AG04450 (cell line): Measurements from ENCODE around the gene DAO. TPM values are rescaled to one million over a fixed set of nuclear protein-coding genes. Genes with fewer than 3 reads are reported as not detected.

Experiments
- CTCF ChIA-PET: fragments of 300-600, 350-600 bp; formaldehyde crosslinking; extraction: SDS; loops from one replicate; lab custom pipeline; 2022; ENCODE audit warnings: antibody characterized with exemption, inconsistent platforms; lab: Charles Lee
- POLR2A ChIA-PET: fragments of 350-600 bp; formaldehyde crosslinking; extraction: SDS; loops from one replicate; lab custom pipeline; 2021; ENCODE audit warnings: antibody characterized with exemption, inconsistent platforms; lab: Yijun Ruan, JAX
- DNase-seq: peaks from one replicate; pipeline ENCODE4 v3.0.0-alpha.2; 2011; ENCODE audit warnings: low read depth, low spot score
- H3K27ac ChIP-seq: one replicate; pipeline ENCODE4 v1.5.1; 2012; ENCODE audit warnings: low read depth, low read length, control low read depth
- H3K27me3 ChIP-seq: one replicate; pipeline ENCODE4 v1.6.0; 2012; ENCODE audit warnings: low read length; ENCODE audit not compliant: control insufficient read depth, insufficient read depth
- H3K4me3 ChIP-seq: 2 replicates; pipeline ENCODE4 v1.5.1; 2011; ENCODE audit warnings: mild to moderate bottlenecking, low read depth, low read length, control low read depth
- H3K9me3 ChIP-seq: 2 replicates; pipeline ENCODE4 v1.5.1; 2012; ENCODE audit warnings: low read length; ENCODE audit not compliant: control insufficient read depth, insufficient read depth
- CTCF ChIP-seq: IDR thresholded peaks from 2 replicates; pipeline ENCODE4 v1.5.1; 2011; ENCODE audit warnings: low read depth, low read length, control low read depth, inconsistent platforms
- polyA plus RNA-seq: library from polyadenylated mRNA; depleted of rRNA; stranded (reverse); fragments of >200 nt; gene quantifications from 2 replicates; pipeline ENCODE4 v1.2.3, GENCODE V29; 2011

DAO gene
- polyA plus RNA-seq, 1 experiment: not detected

- TF ChIP-seq CTCF: no peak
- Histone ChIP-seq H3K4me3 (no peak overlapping the region), H3K27ac (no peak overlapping the region), H3K9me3 (no peaks in the 10 kb centered on the region), H3K27me3 (peaks cover 12% of the 10 kb centered on the region)
- CTCF ChIA-PET: interaction anchor here (1.0 kb wide), 1 partner anchor 75 kb away, joined by 4 read pairs; no protein-coding TSS in a partner anchor
- DNase-seq: no peak
- POLR2A ChIA-PET: no interaction called here
Observed at GRCh38 chr12:108875682-108876361, 4.1 kb upstream of the DAO start.

- CTCF ChIA-PET: no interaction called here
- POLR2A ChIA-PET: no interaction called here
- H3K27ac ChIP-seq: no peak overlapping the region
- DNase-seq: no peak
- H3K27me3 ChIP-seq: peaks cover 12% of the 10 kb centered on the region
- H3K4me3 ChIP-seq: no peak overlapping the region
- H3K9me3 ChIP-seq: no peaks in the 10 kb centered on the region
- no peak for TF ChIP-seq CTCF
Observed at GRCh38 chr12:108876550-108876949, 3.3 kb upstream of the DAO start.

- no peak for DNase-seq
- no peak for TF ChIP-seq CTCF
- H3K4me3 ChIP-seq: no peak overlapping the region
- H3K9me3 ChIP-seq: no peaks in the 10 kb centered on the region; the same call in 1 of the 2 replicates
- peaks cover 12% of the 10 kb centered on the region for H3K27me3 ChIP-seq
- ChIA-PET CTCF (no interaction called here), POLR2A (no interaction called here)
- no peak overlapping the region for H3K27ac ChIP-seq
Observed at GRCh38 chr12:108881953-108882352, 2.1 kb downstream of the DAO start.

GRCh38 chr12:108884116-108885012 lies 4.5 kb downstream of the DAO start:
- DNase-seq: no peak
- CTCF ChIA-PET: interaction anchor here (0.7 to 1.6 kb wide), 6 partner anchors 10 to 501 kb away, joined by 3 to 5 read pairs (median 4); no protein-coding TSS in a partner anchor

More at GRCh38 chr12:108884116-108885012, 4.5 kb downstream of the DAO start:
- no peak overlapping the region for H3K4me3 ChIP-seq
- H3K27me3 ChIP-seq: peaks cover 6% of the 10 kb centered on the region
- POLR2A ChIA-PET: no interaction called here
- TF ChIP-seq CTCF: peak; percentile 46
- no peaks in the 10 kb centered on the region; the same call in 1 of the 2 replicates for H3K9me3 ChIP-seq
- H3K27ac ChIP-seq: no peak overlapping the region
